ENCODE measurements around the gene ABLIM2.

Gene ABLIM2

DNA sequence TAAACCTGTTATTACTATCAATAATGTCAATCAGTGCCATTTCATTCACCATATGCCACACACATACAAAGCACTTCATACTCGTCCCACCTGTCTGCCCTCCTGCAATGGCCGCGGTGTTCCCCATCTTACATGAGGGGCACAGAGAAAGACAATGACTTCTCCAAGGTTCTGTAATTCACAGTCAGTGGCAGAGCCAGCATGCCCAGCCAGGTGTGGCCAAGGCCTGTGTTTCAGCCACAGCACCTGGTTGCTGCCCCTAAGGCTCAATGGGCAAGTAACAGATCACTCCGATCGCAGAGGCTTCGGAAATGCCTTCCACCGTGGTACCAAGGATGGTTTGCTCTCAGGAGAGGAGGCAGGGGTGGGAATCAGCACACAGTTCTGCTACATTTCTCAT lies 229.9 kb downstream of the ABLIM2 start:
- TF ChIP-seq, protein P1, sequence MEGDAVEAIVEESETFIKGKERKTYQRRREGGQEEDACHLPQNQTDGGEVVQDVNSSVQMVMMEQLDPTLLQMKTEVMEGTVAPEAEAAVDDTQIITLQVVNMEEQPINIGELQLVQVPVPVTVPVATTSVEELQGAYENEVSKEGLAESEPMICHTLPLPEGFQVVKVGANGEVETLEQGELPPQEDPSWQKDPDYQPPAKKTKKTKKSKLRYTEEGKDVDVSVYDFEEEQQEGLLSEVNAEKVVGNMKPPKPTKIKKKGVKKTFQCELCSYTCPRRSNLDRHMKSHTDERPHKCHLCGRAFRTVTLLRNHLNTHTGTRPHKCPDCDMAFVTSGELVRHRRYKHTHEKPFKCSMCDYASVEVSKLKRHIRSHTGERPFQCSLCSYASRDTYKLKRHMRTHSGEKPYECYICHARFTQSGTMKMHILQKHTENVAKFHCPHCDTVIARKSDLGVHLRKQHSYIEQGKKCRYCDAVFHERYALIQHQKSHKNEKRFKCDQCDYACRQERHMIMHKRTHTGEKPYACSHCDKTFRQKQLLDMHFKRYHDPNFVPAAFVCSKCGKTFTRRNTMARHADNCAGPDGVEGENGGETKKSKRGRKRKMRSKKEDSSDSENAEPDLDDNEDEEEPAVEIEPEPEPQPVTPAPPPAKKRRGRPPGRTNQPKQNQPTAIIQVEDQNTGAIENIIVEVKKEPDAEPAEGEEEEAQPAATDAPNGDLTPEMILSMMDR (IDR thresholded peaks at IDR 0.05; ENCODE audit: poor library complexity, severe bottlenecking) = no peak
- Histone ChIP-seq H3K4me3 (ENCODE audit: severe bottlenecking) (no peak overlapping the region), H3K4me1 (ENCODE audit: insufficient read depth, poor library complexity, severe bottlenecking) (peaks cover 16% of the 10 kb centered on the region), H3K9me3 (ENCODE audit: severe bottlenecking) (no peaks in the 10 kb centered on the region), H3K27ac (ENCODE audit: poor library complexity, severe bottlenecking) (peak overlapping the region; percentile 37), H3K27me3 (ENCODE audit: insufficient read depth, poor library complexity, severe bottlenecking) (no peaks in the 10 kb centered on the region), H3K36me3 (ENCODE audit: low read depth) (peaks cover 8% of the 10 kb centered on the region; the same call in 1 of the 2 replicates)
- DNase-seq (ENCODE audit: low spot score) (no peak), ATAC-seq (ENCODE audit: low read depth) (no peak)

DNA sequence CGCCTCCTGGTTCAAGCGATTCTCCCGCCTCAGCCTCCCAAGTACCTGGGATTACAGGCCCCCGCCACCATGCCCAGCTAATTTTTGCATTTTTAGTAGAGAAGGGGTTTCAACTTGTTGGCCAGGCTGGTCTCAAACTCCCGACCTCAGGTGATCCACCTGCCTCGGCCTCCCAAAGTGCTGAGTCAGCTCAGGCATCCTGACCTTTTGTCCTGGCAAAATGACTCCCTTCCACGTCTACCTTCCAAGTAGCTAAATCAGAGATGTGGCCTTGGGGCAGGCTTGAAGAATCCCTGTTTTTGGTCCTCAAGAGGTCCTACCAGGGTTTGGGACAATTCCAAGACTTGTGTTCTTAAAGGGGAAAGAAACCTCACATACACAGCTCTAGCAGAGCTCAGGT lies 231.8 kb downstream of the ABLIM2 start:
- no peaks in the 10 kb centered on the region for H3K27me3 ChIP-seq (ENCODE audit: insufficient read depth, poor library complexity, severe bottlenecking)
- no peak overlapping the region for H3K4me3 ChIP-seq (ENCODE audit: severe bottlenecking)
- no peaks in the 10 kb centered on the region for H3K9me3 ChIP-seq (ENCODE audit: severe bottlenecking)
- 0 out of 2 replicates have a peak, but pooled peaks cover 4% of the 10 kb centered on the region for H3K36me3 ChIP-seq (ENCODE audit: low read depth)
- TF ChIP-seq, protein P1 (IDR thresholded peaks at IDR 0.05; ENCODE audit: poor library complexity, severe bottlenecking) = no peak
- DNase-seq (ENCODE audit: low spot score) (no peak), ATAC-seq (ENCODE audit: low read depth) (no peak)
- no peak overlapping the region for H3K27ac ChIP-seq (ENCODE audit: poor library complexity, severe bottlenecking)
- H3K4me1 ChIP-seq (ENCODE audit: insufficient read depth, poor library complexity, severe bottlenecking) = peaks cover 16% of the 10 kb centered on the region

- Histone ChIP-seq H3K4me3 (ENCODE audit: severe bottlenecking) (no peak overlapping the region), H3K4me1 (ENCODE audit: insufficient read depth, poor library complexity, severe bottlenecking) (peaks cover 6% of the 10 kb centered on the region), H3K27ac (ENCODE audit: poor library complexity, severe bottlenecking) (no peak overlapping the region), H3K27me3 (ENCODE audit: insufficient read depth, poor library complexity, severe bottlenecking) (no peaks in the 10 kb centered on the region), H3K36me3 (ENCODE audit: low read depth) (peaks cover 14% of the 10 kb centered on the region), H3K9me3 (ENCODE audit: severe bottlenecking) (no peaks in the 10 kb centered on the region)
- TF ChIP-seq, protein P1 (IDR thresholded peaks at IDR 0.05; ENCODE audit: poor library complexity, severe bottlenecking) = no peak
- no peak for ATAC-seq (ENCODE audit: low read depth)
- DNase-seq (ENCODE audit: low spot score) = no peak
These were observed 234.0 kb downstream of the ABLIM2 start for GRCh38 chr4:7924570-7924969.

DNA sequence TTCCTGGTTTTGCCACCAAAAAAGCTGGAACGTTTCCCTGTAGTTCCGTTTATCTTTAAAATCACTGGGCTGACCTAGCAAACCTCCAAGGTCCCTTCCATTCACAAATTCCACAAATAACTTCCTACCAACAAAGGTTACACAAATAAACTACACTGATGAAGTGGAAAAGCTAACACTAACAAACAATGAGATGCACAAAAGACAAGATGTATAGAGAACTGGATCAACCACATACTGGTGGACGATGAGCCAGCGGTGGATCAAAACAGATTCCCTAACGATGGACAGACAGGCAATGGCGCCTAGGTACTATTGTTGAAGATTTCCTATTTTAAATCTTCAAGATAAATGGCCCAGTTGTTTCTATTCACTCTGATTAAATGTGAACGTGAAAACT lies 234.4 kb downstream of the ABLIM2 start:
- peaks cover 2% of the 10 kb centered on the region for H3K4me1 ChIP-seq (ENCODE audit: insufficient read depth, poor library complexity, severe bottlenecking)
- no peaks in the 10 kb centered on the region for H3K27me3 ChIP-seq (ENCODE audit: insufficient read depth, poor library complexity, severe bottlenecking)
- peaks cover 14% of the 10 kb centered on the region for H3K36me3 ChIP-seq (ENCODE audit: low read depth)
- TF ChIP-seq, protein P1 (IDR thresholded peaks at IDR 0.05; ENCODE audit: poor library complexity, severe bottlenecking) = no peak
- no peak overlapping the region for H3K27ac ChIP-seq (ENCODE audit: poor library complexity, severe bottlenecking)
- no peak overlapping the region for H3K4me3 ChIP-seq (ENCODE audit: severe bottlenecking)
- ATAC-seq (ENCODE audit: low read depth) (no peak), DNase-seq (ENCODE audit: low spot score) (no peak)
- H3K9me3 ChIP-seq (ENCODE audit: severe bottlenecking) = no peaks in the 10 kb centered on the region

DNA sequence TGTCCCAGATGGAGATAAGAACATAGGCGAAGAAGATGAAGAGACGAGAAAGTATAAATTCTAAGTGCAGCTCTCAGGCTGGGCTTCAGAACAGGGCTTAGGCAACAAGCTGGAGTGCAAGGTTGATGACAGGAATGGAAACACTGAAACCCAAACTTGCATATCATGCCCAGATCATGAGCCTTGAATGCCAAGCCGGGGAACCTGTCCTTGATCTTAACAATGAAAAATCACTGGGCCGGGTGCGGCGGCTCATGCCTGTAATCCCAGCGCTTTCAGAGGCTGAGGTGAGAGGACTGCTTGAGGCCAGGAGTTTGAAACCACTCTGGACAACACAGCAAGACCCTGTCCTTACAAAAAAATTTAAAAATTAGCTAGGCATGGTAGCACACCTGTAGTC lies 236.1 kb downstream of the ABLIM2 start:
- no peaks in the 10 kb centered on the region for H3K27me3 ChIP-seq (ENCODE audit: insufficient read depth, poor library complexity, severe bottlenecking)

More for the DNA sequence above, 236.1 kb downstream of the ABLIM2 start:
- Histone ChIP-seq H3K9me3 (ENCODE audit: severe bottlenecking) (no peaks in the 10 kb centered on the region), H3K27ac (ENCODE audit: poor library complexity, severe bottlenecking) (no peak overlapping the region), H3K36me3 (ENCODE audit: low read depth) (peaks cover 14% of the 10 kb centered on the region), H3K4me1 (ENCODE audit: insufficient read depth, poor library complexity, severe bottlenecking) (no peaks in the 10 kb centered on the region), H3K4me3 (ENCODE audit: severe bottlenecking) (no peak overlapping the region)
- TF ChIP-seq, protein P1 (IDR thresholded peaks at IDR 0.05; ENCODE audit: poor library complexity, severe bottlenecking) = no peak
- DNase-seq (ENCODE audit: low spot score) = no peak
- ATAC-seq (ENCODE audit: low read depth) = no peak
